Neuronal stem cell (in vitro differentiated cells): ENCODE data around the gene OLFML1.

Experiments used
- DNase-seq: peaks from one replicate; pipeline ENCODE4 v3.0.0-alpha.2; 2013; ENCODE audit warnings: low spot score
- H2AFZ ChIP-seq: one replicate; pipeline ENCODE4 v1.6.1; 2013; ENCODE audit warnings: mild to moderate bottlenecking, low read length, inconsistent platforms
- H2AK5ac ChIP-seq: 2 replicates; pipeline ENCODE4 v1.6.1; 2013; ENCODE audit warnings: low read depth, mild to moderate bottlenecking, inconsistent platforms, low read length, moderate library complexity, mixed read lengths
- H2BK120ac ChIP-seq: 2 replicates; pipeline ENCODE4 v1.6.1; 2013; ENCODE audit warnings: low read depth, mild to moderate bottlenecking, inconsistent platforms, low read length, moderate library complexity, mixed read lengths
- H2BK12ac ChIP-seq: one replicate; pipeline ENCODE4 v1.6.1; 2013; ENCODE audit warnings: low read length, inconsistent platforms
- H2BK15ac ChIP-seq: 2 replicates; pipeline ENCODE4 v1.6.1; 2013; ENCODE audit warnings: mild to moderate bottlenecking, low read length, inconsistent platforms, mixed read lengths
- H2BK5ac ChIP-seq: one replicate; pipeline ENCODE4 v1.6.1; 2013; ENCODE audit warnings: inconsistent platforms, mild to moderate bottlenecking, low read length, moderate library complexity
- H3K14ac ChIP-seq: one replicate; pipeline ENCODE4 v1.6.1; 2013; ENCODE audit warnings: low read length, inconsistent platforms
- H3K18ac ChIP-seq: 2 replicates; pipeline ENCODE4 v1.6.1; 2013; ENCODE audit warnings: low read length, inconsistent platforms
- H3K23ac ChIP-seq: 2 replicates; pipeline ENCODE4 v1.6.1; 2013; ENCODE audit warnings: low read depth, mild to moderate bottlenecking, mixed read lengths, low read length, inconsistent platforms; ENCODE audit not compliant: poor library complexity
- H3K27ac ChIP-seq: replicated peaks from 3 replicates; pipeline ENCODE4 v1.5.1; 2013; ENCODE audit warnings: low read length, inconsistent platforms
- H3K27me3 ChIP-seq, 3 experiments: 2 replicates each; pipeline ENCODE4 v1.6.1; 2013; ENCODE audit warnings: low read length in 3 of 3, mild to moderate bottlenecking in 2 of 3, inconsistent platforms in 1 of 3, low read depth in 1 of 3, mixed read lengths in 1 of 3, moderate library complexity in 1 of 3; ENCODE audit not compliant: control insufficient read depth in 3 of 3, insufficient read depth in 3 of 3
- H3K36me3 ChIP-seq, 2 donors: replicated peaks in 1 of 2; 2 replicates each; pipeline ENCODE4 v1.6.1; 2013; ENCODE audit warnings: low read length in 2 of 2; ENCODE audit not compliant: control insufficient read depth in 2 of 2, insufficient read depth in 2 of 2
- H3K4ac ChIP-seq: 2 replicates; pipeline ENCODE4 v1.6.1; 2013; ENCODE audit warnings: inconsistent platforms, mild to moderate bottlenecking, low read length, moderate library complexity
- H3K4me1 ChIP-seq, 2 donors: 1 replicate in 1 of 2; 2 replicates in 1 of 2; pipeline ENCODE4 v1.6.1; 2013; ENCODE audit warnings: low read length in 2 of 2, low read depth in 1 of 2; ENCODE audit not compliant: control insufficient read depth in 2 of 2, insufficient read depth in 1 of 2
- H3K4me2 ChIP-seq: one replicate; pipeline ENCODE4 v1.6.1; 2013; ENCODE audit warnings: mild to moderate bottlenecking, low read length, inconsistent platforms; ENCODE audit not compliant: insufficient read depth, poor library complexity, severe bottlenecking
- H3K4me3 ChIP-seq, 2 donors: 2 replicates each; pipeline ENCODE4 v1.5.1; 2013; ENCODE audit warnings: low read length in 2 of 2, mild to moderate bottlenecking in 2 of 2, inconsistent platforms in 1 of 2, moderate library complexity in 1 of 2
- H3K79me1 ChIP-seq: one replicate; pipeline ENCODE4 v1.6.1; 2013; ENCODE audit warnings: low read depth, mild to moderate bottlenecking, inconsistent platforms, low read length, moderate library complexity
- H3K9ac ChIP-seq: one replicate; pipeline ENCODE4 v1.6.1; 2013; ENCODE audit warnings: mild to moderate bottlenecking, low read depth, low read length, inconsistent platforms; ENCODE audit not compliant: poor library complexity
- H3K9me3 ChIP-seq, 2 donors: replicated peaks in 1 of 2; 2 replicates each; pipeline versions ENCODE3 to v1.6.1; 2013; ENCODE audit warnings: low read length in 2 of 2, mild to moderate bottlenecking in 2 of 2, inconsistent platforms in 1 of 2, low read depth in 1 of 2, mixed read lengths in 1 of 2, moderate library complexity in 1 of 2; ENCODE audit not compliant: control insufficient read depth in 2 of 2, insufficient read depth in 1 of 2
- H4K8ac ChIP-seq: one replicate; pipeline ENCODE4 v1.6.1; 2013; ENCODE audit warnings: low read depth, mild to moderate bottlenecking, inconsistent platforms, low read length, moderate library complexity
- H4K91ac ChIP-seq: one replicate; pipeline ENCODE4 v1.6.1; 2013; ENCODE audit warnings: low read length, low read depth, mild to moderate bottlenecking, inconsistent platforms; ENCODE audit not compliant: poor library complexity
- WGBS, 2 donors: extraction: QIAGEN DNeasy Blood & Tissue Kit; methylation state at CpG; one replicate each; pipeline ENCODE4 v1.1.7; 2013; ENCODE audit warnings: missing lambda C conversion rate in 2 of 2, mixed read lengths in 1 of 2; ENCODE audit not compliant: insufficient read length in 2 of 2, insufficient replicate concordance in 1 of 2; ENCODE audit errors: extremely low coverage in 2 of 2; 5-methylcytosine and 5-hydroxymethylcytosine counted together

The OLFML1 gene

DNA sequence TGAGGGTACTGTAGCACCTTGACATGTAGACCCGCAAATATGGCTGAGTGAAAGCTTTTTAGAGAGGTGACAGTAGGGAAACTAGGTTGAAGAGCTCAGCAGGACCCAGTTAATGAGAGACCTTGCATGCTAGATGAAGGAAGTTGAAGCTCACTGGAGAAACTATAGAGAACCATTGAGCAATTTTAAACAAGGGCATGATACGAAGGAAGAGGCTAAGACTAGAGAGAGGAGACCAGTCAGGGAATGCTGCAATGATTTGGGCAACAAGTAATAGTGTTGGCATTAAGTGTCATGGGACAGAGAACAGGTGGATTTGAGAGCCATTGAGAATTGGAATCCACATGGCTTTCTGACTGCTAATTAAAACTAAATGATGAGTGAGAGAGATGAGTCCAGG is 4.1 kb downstream of the OLFML1 start:
- H3K79me1 ChIP-seq = no peaks in the 10 kb centered on the region
- no peaks in the 10 kb centered on the region for H3K9me3 ChIP-seq
- H3K14ac ChIP-seq = no peak overlapping the region
- H3K18ac ChIP-seq = no peak overlapping the region
- no peaks in the 10 kb centered on the region for H3K36me3 ChIP-seq
- H3K4me2 ChIP-seq = no peak overlapping the region
- H2BK5ac ChIP-seq = no peak overlapping the region
- H4K91ac ChIP-seq = no peak overlapping the region
- no peak overlapping the region for H4K8ac ChIP-seq
- H2BK120ac ChIP-seq = no peak overlapping the region
- DNase-seq = no peak
- peaks cover 0 to 3% (median 0%) of the 10 kb centered on the region in 3 experiments for H3K27me3 ChIP-seq
- no CpG with 5 or more reads among the region's 2 CpGs for WGBS, 2 donors
- H3K4me3 ChIP-seq = no peak overlapping the region
- no peak overlapping the region for H2AK5ac ChIP-seq
- H3K23ac ChIP-seq = no peak overlapping the region
- no peak overlapping the region for H3K9ac ChIP-seq
- H3K4me1 ChIP-seq = peaks cover 3 to 6% of the 10 kb centered on the region in 2 donors
- H2BK12ac ChIP-seq = no peak overlapping the region
- no peak overlapping the region for H2AFZ ChIP-seq
- no peak overlapping the region for H3K4ac ChIP-seq
- no peak overlapping the region for H2BK15ac ChIP-seq
- H3K27ac ChIP-seq = no peak overlapping the region

DNA sequence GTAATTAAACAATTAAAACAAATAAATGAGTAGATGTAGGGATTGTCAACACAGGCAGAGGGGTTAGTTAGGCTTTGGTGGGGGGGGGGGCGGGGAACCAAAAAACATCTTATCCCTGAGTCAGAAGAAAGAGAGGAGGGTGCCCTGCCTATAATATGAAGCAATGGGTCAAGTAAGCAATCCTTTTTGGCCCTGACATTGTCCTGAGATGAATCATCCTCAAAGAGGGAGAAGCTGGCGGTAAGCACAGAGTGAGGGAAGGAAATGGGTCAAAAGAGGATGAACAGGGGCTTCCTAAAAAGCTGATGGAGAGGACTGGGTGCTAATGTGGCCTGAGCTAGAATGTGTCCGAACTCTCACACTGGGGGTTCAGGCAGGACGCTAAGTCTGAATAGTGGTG is 4.7 kb downstream of the OLFML1 start:
- H3K79me1 ChIP-seq = no peaks in the 10 kb centered on the region
- no peak overlapping the region for H2BK15ac ChIP-seq
- no peak overlapping the region for H3K14ac ChIP-seq
- H3K18ac ChIP-seq = no peak overlapping the region
- no peaks in the 10 kb centered on the region for H3K9me3 ChIP-seq
- no peak overlapping the region for H4K8ac ChIP-seq
- no peak overlapping the region for H2BK5ac ChIP-seq
- no peak overlapping the region for H3K23ac ChIP-seq
- peaks cover 3% of the 10 kb centered on the region in 2 donors for H3K4me1 ChIP-seq
- no peak overlapping the region for H4K91ac ChIP-seq
- H3K4ac ChIP-seq = no peak overlapping the region
- H2AFZ ChIP-seq = no peak overlapping the region
- H3K4me3 ChIP-seq = no peak overlapping the region
- no peak overlapping the region for H2BK120ac ChIP-seq
- no peak overlapping the region for H3K27ac ChIP-seq
- H3K4me2 ChIP-seq = no peak overlapping the region
- H3K36me3 ChIP-seq = no peaks in the 10 kb centered on the region
- WGBS, 2 donors = no CpG with 5 or more reads among the region's 4 CpGs
- H3K27me3 ChIP-seq = peaks cover 0 to 6% (median 0%) of the 10 kb centered on the region in 3 experiments
- no peak overlapping the region for H2BK12ac ChIP-seq
- H3K9ac ChIP-seq = no peak overlapping the region
- no peak for DNase-seq
- no peak overlapping the region for H2AK5ac ChIP-seq

DNA sequence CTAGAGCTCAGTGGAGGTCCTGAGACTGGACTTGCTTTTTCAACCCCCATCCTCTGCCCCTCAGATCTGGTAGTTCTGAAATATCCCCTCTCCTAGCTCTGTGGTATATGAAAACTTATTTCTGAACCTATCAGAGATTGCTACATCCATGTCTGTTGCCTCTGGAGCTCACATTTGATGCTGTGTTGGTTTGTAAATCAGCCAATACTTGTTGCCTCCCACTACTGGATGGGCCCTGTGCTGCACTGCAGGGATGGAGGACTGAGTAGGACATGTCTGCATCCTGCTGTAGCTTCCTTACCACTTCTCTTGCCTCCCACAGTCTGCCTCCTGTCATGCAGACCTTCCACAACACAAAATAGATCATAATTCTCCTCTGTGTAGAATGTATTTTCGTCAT is 5.2 kb downstream of the OLFML1 start:
- 100% methylated on average over 1 of the region's 1 CpG; no CpG with 5 or more reads in 1 of the 2 donors for WGBS, 2 donors
- Histone ChIP-seq H3K79me1 (no peaks in the 10 kb centered on the region), H4K8ac (no peak overlapping the region), H2BK120ac (no peak overlapping the region), H3K23ac (no peak overlapping the region), H2BK5ac (no peak overlapping the region), H3K36me3 (no peaks in the 10 kb centered on the region), H3K27me3 (peaks cover 0 to 6% (median 0%) of the 10 kb centered on the region in 3 experiments), H2BK15ac (no peak overlapping the region), H3K27ac (no peak overlapping the region), H3K18ac (no peak overlapping the region), H3K9ac (no peak overlapping the region), H3K4me1 (peaks cover under 1 to 3% of the 10 kb centered on the region in 2 donors), H2BK12ac (no peak overlapping the region), H3K4me3 (no peak overlapping the region), H3K4me2 (no peak overlapping the region), H3K4ac (no peak overlapping the region), H4K91ac (no peak overlapping the region), H2AK5ac (no peak overlapping the region), H2AFZ (no peak overlapping the region), H3K9me3 (no peaks in the 10 kb centered on the region), H3K14ac (no peak overlapping the region)
- no peak for DNase-seq

DNA sequence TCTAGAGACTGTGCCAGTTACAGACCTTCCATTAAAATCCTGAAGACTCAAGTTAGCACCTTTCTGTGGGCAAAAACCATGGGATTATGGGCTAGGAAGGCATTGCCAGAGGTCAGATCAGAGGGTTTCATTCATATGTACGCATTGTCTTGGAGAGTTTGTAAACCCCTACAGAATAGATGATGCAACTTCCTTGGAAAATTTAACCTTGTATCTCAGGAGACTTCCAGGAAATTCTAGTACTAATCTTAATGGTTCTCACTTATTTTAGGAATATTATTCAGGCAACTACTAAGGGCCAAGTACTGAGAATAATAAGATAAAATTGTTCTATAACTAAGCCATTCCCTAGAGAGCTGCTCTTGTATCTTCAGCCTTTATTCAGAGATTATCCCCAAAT is 6.9 kb downstream of the OLFML1 start:
- H3K4me2 ChIP-seq = no peak overlapping the region
- no peak overlapping the region for H3K4ac ChIP-seq
- WGBS, 2 donors = no CpG with 5 or more reads among the region's 1 CpG
- no peak overlapping the region for H3K14ac ChIP-seq
- no peak overlapping the region for H2BK12ac ChIP-seq
- H3K27me3 ChIP-seq = peaks cover 0 to 6% (median 0%) of the 10 kb centered on the region in 3 experiments
- no peak overlapping the region for H2BK5ac ChIP-seq
- H3K9ac ChIP-seq = no peak overlapping the region
- H3K27ac ChIP-seq = no peak overlapping the region
- no peak for DNase-seq
- no peak overlapping the region for H4K91ac ChIP-seq
- H4K8ac ChIP-seq = no peak overlapping the region
- H2AFZ ChIP-seq = no peak overlapping the region
- no peaks in the 10 kb centered on the region for H3K9me3 ChIP-seq
- no peak overlapping the region for H2BK15ac ChIP-seq
- H3K36me3 ChIP-seq = no peaks in the 10 kb centered on the region
- no peak overlapping the region for H3K18ac ChIP-seq
- H2AK5ac ChIP-seq = no peak overlapping the region
- no peak overlapping the region for H3K23ac ChIP-seq
- no peak overlapping the region for H2BK120ac ChIP-seq
- H3K79me1 ChIP-seq = no peaks in the 10 kb centered on the region
- no peak overlapping the region for H3K4me3 ChIP-seq
- H3K4me1 ChIP-seq = peaks cover 0 to 3% of the 10 kb centered on the region in 2 donors
